Stimulated activated CD8-positive, alpha-beta memory T cell treated with anti-CD3 and anti-CD28 coated beads, Interleukin-2, amount 100 ng/mL, for 48 hours (primary cell): ENCODE results near the gene USP17L29.
"Not testable (repeated sequence)": the region's sequence is repeated elsewhere in the genome, so short reads cannot be mapped to it uniquely, and the experiment has no call there.

Source experiments
- DNase-seq, 2 donors: peaks; one replicate each; pipeline ENCODE4 v3.0.0-alpha.2; 2020; ENCODE audit warnings: low read depth in 2 of 2

Gene USP17L29

GRCh38 chr4:9353338-9353737 is at the start of gene USP17L29:
TSS of gene USP17L29 (plus strand) at chr4:9353638. CDS start at chr4:9353638, 0 bp downstream.
- not testable (repeated sequence) for DNase-seq

GRCh38 chr4:9324191-9324590 is 29.2 kb upstream of the USP17L29 start:
- DNase-seq: not testable (repeated sequence)

- not testable (repeated sequence) for DNase-seq
Measured at GRCh38 chr4:9324865-9325264, 28.6 kb upstream of the USP17L29 start, which contains the start of gene USP17L24. TSS of gene USP17L24 (plus strand) at chr4:9325165. CDS start at chr4:9325165, 0 bp downstream.

GRCh38 chr4:9329611-9330010 is 23.8 kb upstream of the USP17L29 start, which contains the start of gene USP17L25:
TSS of gene USP17L25 (plus strand) at chr4:9329911. CDS start at chr4:9329911, 0 bp downstream.
- not testable (repeated sequence) for DNase-seq

- not testable (repeated sequence) for DNase-seq
Measured at GRCh38 chr4:9334358-9334757, 19.1 kb upstream of the USP17L29 start, which contains the start of gene USP17L26. TSS of gene USP17L26 (plus strand) at chr4:9334658. CDS start at chr4:9334658, 0 bp downstream.

GRCh38 chr4:9339103-9339502 is 14.3 kb upstream of the USP17L29 start, which contains the start of gene USP17L5:
TSS of gene USP17L5 (plus strand) at chr4:9339403. CDS start at chr4:9339403, 0 bp downstream.
- DNase-seq: not testable (repeated sequence)

GRCh38 chr4:9343848-9344247 is 9.6 kb upstream of the USP17L29 start, which contains the start of gene USP17L27:
TSS of gene USP17L27 (plus strand) at chr4:9344148. CDS start at chr4:9344148, 0 bp downstream.
- DNase-seq: not testable (repeated sequence)

GRCh38 chr4:9348593-9348992 is 4.8 kb upstream of the USP17L29 start, which contains the start of gene USP17L28:
TSS of gene USP17L28 (plus strand) at chr4:9348893. CDS start at chr4:9348893, 0 bp downstream.
- not testable (repeated sequence) for DNase-seq

GRCh38 chr4:9350866-9351265 is 2.6 kb upstream of the USP17L29 start:
- DNase-seq: not testable (repeated sequence)

- not testable (repeated sequence) for DNase-seq
Measured at GRCh38 chr4:9362829-9363228, 9.4 kb downstream of the USP17L29 start, which contains the start of gene USP17L30. TSS of gene USP17L30 (plus strand) at chr4:9363129. CDS start at chr4:9363129, 0 bp downstream.

GRCh38 chr4:9379881-9380280 is 26.4 kb downstream of the USP17L29 start:
- DNase-seq: not testable (repeated sequence)

- peak in 1 of 2 donors; percentile 47 for DNase-seq
Measured at GRCh38 chr4:9381012-9381534, 27.6 kb downstream of the USP17L29 start.

GRCh38 chr4:9384126-9384525 is 30.7 kb downstream of the USP17L29 start:
- DNase-seq: no peak

GRCh38 chr4:9389001-9389400 is 35.6 kb downstream of the USP17L29 start:
- DNase-seq: not testable (repeated sequence)
